Common myeloid progenitor, CD34-positive (primary cell): ENCODE measurements around the gene DIP2C.
"Not testable (repeated sequence)": the region's sequence is repeated elsewhere in the genome, so short reads cannot be mapped to it uniquely, and the experiment has no call there.

ENCODE experiments used
- CTCF ChIA-PET: fragments of 350-600 bp; sonication (Branson Sonifier 250); formaldehyde crosslinking; loops from one replicate; lab custom pipeline; 2021; ENCODE audit warnings: antibody characterized with exemption; lab: Charles Lee
- POLR2A ChIA-PET: fragments of 350-600 bp; sonication (Branson Sonifier 250); formaldehyde crosslinking; loops from one replicate; lab custom pipeline; 2021; ENCODE audit warnings: antibody characterized with exemption; lab: Charles Lee
- DNase-seq, 3 donors: peaks; one replicate each; pipeline versions ENCODE4 v3.0.0 to v3.0.0-alpha.2; 2013
- H3K27ac ChIP-seq, 2 experiments: 1 replicate in 1 of 2; 2 replicates in 1 of 2; pipeline ENCODE4 v1.7.0; 2013; ENCODE audit warnings: inconsistent platforms in 2 of 2, low read length in 2 of 2, mild to moderate bottlenecking in 2 of 2, low read depth in 1 of 2, moderate library complexity in 1 of 2; ENCODE audit not compliant: severe bottlenecking in 2 of 2, insufficient read depth in 1 of 2, poor library complexity in 1 of 2
- H3K27me3 ChIP-seq, 5 experiments: replicated peaks in 2 of 5; 1 replicate in 3 of 5; 2 replicates in 2 of 5; pipeline versions ENCODE4 v1.6.1 to v1.7.0; 2013; ENCODE audit warnings: low read length in 4 of 5, mild to moderate bottlenecking in 2 of 5, moderate library complexity in 2 of 5, inconsistent platforms in 1 of 5; ENCODE audit not compliant: insufficient read depth in 5 of 5, control insufficient read depth in 4 of 5
- H3K36me3 ChIP-seq, 4 experiments: 1 replicate in 2 of 4; 2 replicates in 2 of 4; pipeline versions ENCODE4 v1.6.1 to v1.7.0; 2013; ENCODE audit warnings: low read length in 3 of 4, control low read depth in 1 of 4, mild to moderate bottlenecking in 1 of 4; ENCODE audit not compliant: control insufficient read depth in 4 of 4, insufficient read depth in 4 of 4
- H3K4me1 ChIP-seq, 4 experiments: 1 replicate in 3 of 4; 2 replicates in 1 of 4; pipeline versions ENCODE4 v1.6.1 to v1.7.1; 2013; ENCODE audit warnings: low read length in 3 of 4, mild to moderate bottlenecking in 3 of 4, control low read depth in 1 of 4, inconsistent platforms in 1 of 4, moderate library complexity in 1 of 4; ENCODE audit not compliant: control insufficient read depth in 4 of 4, insufficient read depth in 4 of 4; ENCODE audit errors: control extremely low read depth in 1 of 4
- H3K4me3 ChIP-seq, 7 experiments: 1 replicate in 4 of 7; 2 replicates in 3 of 7; pipeline versions ENCODE4 v1.5.1 to v1.7.0; 2013; ENCODE audit warnings: mild to moderate bottlenecking in 7 of 7, low read length in 6 of 7, moderate library complexity in 6 of 7, inconsistent platforms in 2 of 7, low read depth in 2 of 7, control low read depth in 1 of 7; ENCODE audit not compliant: insufficient read depth in 4 of 7, control insufficient read depth in 1 of 7; ENCODE audit errors: extremely low read depth in 1 of 7
- H3K9me3 ChIP-seq, 5 experiments: 1 replicate in 4 of 5; 2 replicates in 1 of 5; pipeline versions ENCODE4 v1.6.1 to v1.7.1; 2013; ENCODE audit warnings: low read length in 4 of 5, mild to moderate bottlenecking in 2 of 5, inconsistent platforms in 1 of 5, low read depth in 1 of 5, moderate library complexity in 1 of 5; ENCODE audit not compliant: control insufficient read depth in 4 of 5, insufficient read depth in 2 of 5; ENCODE audit errors: control extremely low read depth in 1 of 5
- WGBS: methylation state at CpG from one replicate; pipeline ENCODE4 v1.1.5; 2013; ENCODE audit not compliant: insufficient coverage; 5-methylcytosine and 5-hydroxymethylcytosine counted together

The DIP2C gene

DNA sequence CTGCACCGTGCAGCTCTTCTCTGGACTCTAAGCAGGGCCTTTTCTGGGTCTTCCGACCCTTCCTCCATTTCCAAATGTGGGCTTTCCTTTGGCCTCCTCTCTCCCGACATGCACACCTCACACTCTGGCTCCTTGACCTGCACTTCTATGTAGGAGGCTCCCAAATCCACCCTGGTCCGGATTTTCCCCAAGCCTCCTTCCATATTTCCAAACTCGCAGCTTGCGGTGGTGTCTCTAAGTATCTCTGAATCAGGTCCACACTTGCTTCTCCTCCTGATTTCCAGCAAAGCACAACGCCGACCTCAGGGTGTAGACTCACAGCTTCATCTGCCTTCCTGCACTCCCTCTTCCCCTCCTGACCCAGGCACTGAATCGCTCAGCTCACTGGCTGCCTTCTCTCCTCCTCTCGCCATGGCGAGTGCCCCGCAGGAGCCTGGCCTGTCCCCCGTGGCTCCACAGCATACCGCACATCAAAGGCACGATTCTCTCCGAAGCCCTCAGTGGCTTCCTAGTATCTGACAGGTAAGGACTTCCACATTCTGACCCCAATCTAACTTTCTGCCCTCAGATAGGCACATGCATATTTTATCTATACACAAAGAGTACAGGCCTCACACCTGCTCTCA, 27.8 kb downstream of the DIP2C start:
- CTCF ChIA-PET = no interaction called here
- POLR2A ChIA-PET = no interaction called here
- H3K4me1 ChIP-seq = no peaks in the 10 kb centered on the region

DNA sequence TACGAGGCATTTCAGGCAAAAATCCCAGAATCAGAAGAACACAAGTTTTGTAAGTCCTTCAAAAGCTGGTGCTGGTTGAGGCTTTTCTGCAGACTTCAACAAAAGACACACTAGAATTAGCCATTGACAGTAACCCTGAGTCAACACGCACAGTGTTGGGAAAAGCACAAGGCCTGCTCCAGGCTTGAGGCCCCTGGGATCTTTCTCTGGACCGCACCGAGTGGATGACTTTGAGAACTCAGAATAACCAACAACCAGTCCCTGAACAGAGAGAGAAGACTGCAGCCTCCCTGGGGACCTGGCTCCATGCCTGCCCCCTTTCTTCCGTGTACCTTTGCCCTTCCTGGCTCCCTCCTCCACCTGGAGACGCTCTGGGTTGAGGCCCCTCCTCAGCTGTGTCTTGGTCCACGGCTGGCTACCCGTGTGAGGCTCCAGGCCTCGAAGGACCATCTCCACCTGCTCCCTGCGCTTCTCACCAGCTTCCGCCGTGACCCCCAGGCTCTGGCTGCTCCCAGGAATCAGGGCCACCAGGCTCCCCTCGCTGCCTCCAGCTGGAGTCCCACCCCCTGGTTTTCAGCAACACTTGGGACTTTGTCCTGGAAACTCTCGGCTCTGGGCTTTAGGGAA, 28.4 kb downstream of the DIP2C start:
- Histone ChIP-seq H3K4me1 (no peaks in the 10 kb centered on the region), H3K36me3 (no peaks in the 10 kb centered on the region), H3K27ac (no peak overlapping the region), H3K9me3 (no peaks in the 10 kb centered on the region), H3K27me3 (peaks cover 0 to 31% (median 8%) of the 10 kb centered on the region in 5 experiments), H3K4me3 (no peak overlapping the region)
- WGBS = 98% methylated on average over 14 of the region's 14 CpGs
- ChIA-PET CTCF (no interaction called here), POLR2A (no interaction called here)
- DNase-seq = no peak

More for the DNA sequence above, 27.8 kb downstream of the DIP2C start:
- no peaks in the 10 kb centered on the region for H3K9me3 ChIP-seq
- 93% methylated on average over 16 of the region's 16 CpGs for WGBS
- H3K36me3 ChIP-seq = no peaks in the 10 kb centered on the region
- H3K27ac ChIP-seq = no peak overlapping the region
- H3K27me3 ChIP-seq = peaks cover 0 to 32% (median 8%) of the 10 kb centered on the region in 5 experiments
- H3K4me3 ChIP-seq = no peak overlapping the region
- DNase-seq = no peak

DNA sequence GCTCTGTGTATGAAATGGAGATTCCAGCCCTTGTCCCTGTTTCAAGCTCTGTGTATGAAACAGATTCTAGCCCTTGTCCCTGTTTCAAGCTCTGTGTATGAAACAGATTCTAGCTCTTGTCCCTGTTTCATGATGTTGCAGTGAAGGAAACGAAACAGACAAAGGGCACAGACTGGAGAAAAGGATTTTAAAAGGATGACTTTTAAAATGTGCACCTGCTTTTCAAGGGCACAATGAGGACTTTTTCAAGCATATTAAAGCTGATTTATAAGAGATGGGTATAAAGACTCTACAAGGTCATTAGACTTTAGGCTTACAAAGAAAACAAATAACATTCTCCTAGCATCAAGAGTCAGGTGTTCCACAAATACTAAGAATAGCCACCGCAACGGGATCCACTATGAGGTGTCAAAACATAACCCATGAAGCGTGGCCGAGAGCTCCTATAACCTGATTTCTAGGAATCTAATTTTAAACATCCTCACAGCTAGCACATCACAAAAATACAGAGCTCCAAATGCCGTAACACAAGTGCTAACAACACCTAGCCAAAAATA, 29.0 kb downstream of the DIP2C start:
- H3K9me3 ChIP-seq = no peaks in the 10 kb centered on the region
- WGBS = 94% methylated on average over 3 of the region's 6 CpGs
- peaks cover 0 to 30% (median 8%) of the 10 kb centered on the region in 5 experiments for H3K27me3 ChIP-seq
- no peak for DNase-seq
- H3K27ac ChIP-seq = no peak overlapping the region
- ChIA-PET POLR2A (no interaction called here), CTCF (no interaction called here)
- no peaks in the 10 kb centered on the region for H3K4me1 ChIP-seq
- no peaks in the 10 kb centered on the region for H3K36me3 ChIP-seq
- H3K4me3 ChIP-seq = no peak overlapping the region

DNA sequence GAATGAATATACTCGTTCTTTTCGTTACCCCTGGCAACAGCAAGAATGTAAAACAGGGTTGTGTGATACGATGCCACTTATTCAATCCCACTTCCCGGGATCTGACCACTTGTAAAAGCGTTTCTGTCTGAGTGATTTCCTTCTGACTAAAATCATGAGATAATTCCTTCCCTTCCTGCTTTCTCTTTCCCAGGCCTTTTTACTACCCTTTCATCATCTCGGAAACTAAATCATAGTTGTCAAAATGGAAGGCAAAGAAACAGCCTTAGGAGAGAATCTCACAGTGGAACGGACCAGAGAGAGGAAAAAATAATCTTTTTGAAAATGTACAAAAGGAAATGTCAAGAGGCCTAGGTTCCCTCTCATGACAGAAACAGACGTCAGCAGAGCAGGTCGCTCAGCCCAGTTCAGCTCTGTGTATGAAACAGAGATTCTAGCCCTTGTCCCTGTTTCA, 29.8 kb downstream of the DIP2C start:
- WGBS = 28% methylated on average over 7 of the region's 9 CpGs
- no peaks in the 10 kb centered on the region for H3K36me3 ChIP-seq
- H3K4me3 ChIP-seq = no peak overlapping the region
- no peak overlapping the region for H3K27ac ChIP-seq
- ChIA-PET POLR2A (no interaction called here), CTCF (no interaction called here)
- no peak for DNase-seq
- peaks cover 0 to 36% (median 8%) of the 10 kb centered on the region in 5 experiments for H3K27me3 ChIP-seq
- no peaks in the 10 kb centered on the region for H3K9me3 ChIP-seq
- H3K4me1 ChIP-seq = no peaks in the 10 kb centered on the region

DNA sequence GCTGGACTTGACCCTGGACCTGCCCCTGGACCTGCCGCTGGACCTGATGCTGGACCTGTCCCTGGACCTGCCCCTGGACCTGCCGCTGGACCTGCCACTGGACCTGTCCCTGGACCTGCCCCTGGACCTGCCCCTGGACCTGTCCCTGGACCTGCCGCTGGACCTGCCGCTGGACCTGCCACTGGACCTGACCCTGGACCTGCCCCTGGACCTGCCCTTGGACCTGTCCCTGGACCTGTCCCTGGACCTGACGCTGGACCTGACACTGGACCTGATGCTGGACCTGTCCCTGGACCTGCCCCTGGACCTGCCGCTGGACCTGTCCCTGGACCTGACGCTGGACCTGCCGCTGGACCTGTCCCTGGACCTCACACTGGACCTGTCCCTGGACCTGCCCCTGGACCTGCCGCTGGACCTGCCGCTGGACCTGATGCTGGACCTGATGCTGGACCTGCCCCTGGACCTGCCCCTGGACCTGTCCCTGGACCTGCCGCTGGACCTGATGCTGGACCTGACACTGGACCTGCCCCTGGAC, 31.6 kb downstream of the DIP2C start:
- H3K4me3 ChIP-seq, H3K4me1 ChIP-seq, DNase-seq, CTCF ChIA-PET, POLR2A ChIA-PET, H3K27ac ChIP-seq, H3K36me3 ChIP-seq, H3K9me3 ChIP-seq: not testable (repeated sequence)
- WGBS = 100% methylated on average over 3 of the region's 11 CpGs
- peaks cover 0 to 32% (median 6%) of the 10 kb centered on the region in 5 experiments for H3K27me3 ChIP-seq

DNA sequence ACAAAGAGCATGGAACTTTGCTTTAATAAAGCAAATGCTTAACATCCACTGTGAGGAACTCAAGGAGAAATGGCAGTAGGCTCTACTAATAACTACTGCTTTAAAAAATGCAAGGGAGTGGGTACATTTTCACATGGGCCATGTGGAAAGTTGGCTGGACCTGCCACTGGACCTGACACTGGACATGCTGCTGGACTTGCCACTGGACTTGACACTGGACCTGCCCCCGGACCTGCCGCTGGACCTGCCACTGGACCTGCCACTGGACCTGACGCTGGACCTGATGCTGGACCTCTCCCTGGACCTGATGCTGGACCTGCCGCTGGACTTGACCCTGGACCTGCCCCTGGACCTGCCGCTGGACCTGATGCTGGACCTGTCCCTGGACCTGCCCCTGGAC, 32.6 kb downstream of the DIP2C start:
- Histone ChIP-seq H3K4me1 (no peaks in the 10 kb centered on the region), H3K27me3 (peaks cover 0 to 42% (median 6%) of the 10 kb centered on the region in 5 experiments), H3K9me3 (no peaks in the 10 kb centered on the region), H3K36me3 (no peaks in the 10 kb centered on the region), H3K4me3 (no peak overlapping the region), H3K27ac (no peak overlapping the region)
- POLR2A ChIA-PET = no interaction called here
- no peak for DNase-seq
- CTCF ChIA-PET = no interaction called here
- WGBS = 61% methylated on average over 3 of the region's 5 CpGs

DNA sequence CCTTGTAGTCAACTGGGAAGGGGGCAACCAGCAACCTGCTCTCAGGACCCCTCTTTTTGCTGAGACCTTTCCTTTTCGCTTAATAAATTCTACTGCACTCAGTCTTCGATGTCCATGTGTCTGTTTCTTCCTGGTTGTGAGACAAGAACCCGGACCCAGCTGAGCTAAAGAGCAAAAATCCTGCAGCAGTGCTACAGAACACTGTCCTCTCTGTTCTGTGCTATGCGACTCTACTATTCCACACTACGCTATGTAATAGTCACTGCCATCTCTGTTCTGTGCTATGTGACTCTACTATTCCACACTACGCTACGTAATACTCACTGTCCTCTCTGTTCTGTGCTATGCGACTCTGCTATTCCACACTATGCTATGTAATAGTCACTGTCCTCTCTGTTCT, 34.3 kb downstream of the DIP2C start:
- H3K36me3 ChIP-seq = no peaks in the 10 kb centered on the region
- no peak for DNase-seq
- H3K4me3 ChIP-seq = no peak overlapping the region
- H3K27ac ChIP-seq = no peak overlapping the region
- WGBS = 99% methylated on average over 8 of the region's 8 CpGs
- peaks cover 0 to 39% (median 7%) of the 10 kb centered on the region in 5 experiments for H3K27me3 ChIP-seq
- no peaks in the 10 kb centered on the region for H3K4me1 ChIP-seq
- H3K9me3 ChIP-seq = no peaks in the 10 kb centered on the region
- ChIA-PET POLR2A (no interaction called here), CTCF (no interaction called here)
